IMR-90 (cell line): ENCODE measurements around the gene ANTXRL.

ENCODE experiments used
- CEBPB ChIP-seq: IDR thresholded peaks from 2 replicates; pipeline ENCODE4 v1.6.1; 2012; ENCODE audit warnings: low read depth, low read length, improper control_type of control experiment
- CTCF ChIP-seq: conservative IDR thresholded peaks from 2 replicates; pipeline ENCODE4 v1.5.1; 2012; ENCODE audit warnings: mild to moderate bottlenecking, low read depth, low read length, improper control_type of control experiment
- MXI1 ChIP-seq: IDR thresholded peaks from 2 replicates; pipeline ENCODE4 v1.6.1; 2012; ENCODE audit warnings: low read depth, mild to moderate bottlenecking, low read length, moderate library complexity, borderline replicate concordance
- RFX5 ChIP-seq: IDR thresholded peaks from 2 replicates; pipeline ENCODE4 v1.8.0; 2012; ENCODE audit warnings: low read depth, mild to moderate bottlenecking, low read length, moderate library complexity
- SMC3 ChIP-seq: fragments of 150-350 bp; IDR thresholded peaks from 2 replicates; pipeline ENCODE4 v1.6.1; 2016; ENCODE audit warnings: low read depth, mild to moderate bottlenecking, antibody characterized with exemption, low read length, moderate library complexity

DNA sequence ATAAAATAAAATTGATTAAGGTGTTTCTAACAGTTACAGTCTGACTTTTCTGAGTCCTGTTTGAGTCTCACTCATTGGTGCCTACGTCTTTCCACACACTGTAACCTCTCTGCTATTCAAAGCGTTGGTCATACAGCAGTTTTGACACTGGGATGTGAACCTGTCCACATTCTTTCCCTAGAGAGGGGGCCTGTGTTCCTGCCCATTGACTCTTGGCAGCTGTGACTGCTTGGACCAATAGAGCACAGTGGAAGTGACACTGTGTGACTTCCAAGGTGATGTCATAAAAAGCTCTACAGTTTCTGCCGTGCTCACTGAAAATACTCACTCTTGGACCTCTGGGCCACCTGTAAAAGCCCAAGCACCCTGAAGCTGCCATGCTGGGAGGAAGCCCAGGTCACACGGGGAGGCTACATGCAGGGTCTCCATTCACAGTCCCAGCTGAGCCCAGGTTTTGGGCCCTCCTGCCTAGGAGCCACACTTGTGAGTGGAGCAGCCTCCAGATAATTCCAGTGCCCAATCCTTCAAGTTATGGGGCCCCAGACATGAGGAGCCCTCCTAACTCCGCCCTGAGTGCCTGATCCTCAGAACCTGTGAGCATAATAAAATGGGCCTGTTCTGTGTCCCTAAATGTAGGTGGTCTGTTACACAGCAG, 704 bp upstream of the ANTXRL start:
- TF ChIP-seq MXI1 (no peak), RFX5 (no peak), CTCF (no peak), CEBPB (no peak), SMC3 (no peak)
